ENCODE results near the gene ATP4B.

The ATP4B gene

GRCh38 chr13:113656003-113656588 is 1.9 kb downstream of the ATP4B start:
- DNase-seq = no peak

- no peak for DNase-seq
These were observed 2.5 kb downstream of the ATP4B start for GRCh38 chr13:113655346-113656002.

- no peak for DNase-seq
These were observed 3.2 kb downstream of the ATP4B start for GRCh38 chr13:113654591-113655345.

GRCh38 chr13:113654175-113654560 is 3.8 kb downstream of the ATP4B start:
- DNase-seq = no peak

- DNase-seq = no peak
These were observed 4.5 kb downstream of the ATP4B start for GRCh38 chr13:113653264-113654174.

GRCh38 chr13:113652404-113653263 is 5.4 kb downstream of the ATP4B start:
- no peak for DNase-seq

- no peak for DNase-seq
These were observed 6.2 kb downstream of the ATP4B start for GRCh38 chr13:113651511-113652403.

- no peak for DNase-seq
These were observed 7.3 kb downstream of the ATP4B start for GRCh38 chr13:113650731-113651148.

GRCh38 chr13:113650275-113650674 is 7.7 kb downstream of the ATP4B start:
- DNase-seq = no peak

- DNase-seq = no peak
These were observed 8.8 kb downstream of the ATP4B start for GRCh38 chr13:113649212-113649611.

- no peak for DNase-seq
These were observed 9.8 kb downstream of the ATP4B start for GRCh38 chr13:113648216-113648610.

- DNase-seq = no peak
These were observed 10.4 kb downstream of the ATP4B start for GRCh38 chr13:113647351-113648215.

GRCh38 chr13:113646921-113647340 is 11.1 kb downstream of the ATP4B start:
- no peak for DNase-seq

GRCh38 chr13:113646376-113646775 is 11.6 kb downstream of the ATP4B start:
- DNase-seq = no peak

- no peak for DNase-seq
These were observed 12.7 kb downstream of the ATP4B start for GRCh38 chr13:113645329-113645728.

- no peak for DNase-seq
These were observed 13.2 kb downstream of the ATP4B start for GRCh38 chr13:113644800-113645199.

- no peak for DNase-seq
These were observed 14.4 kb downstream of the ATP4B start for GRCh38 chr13:113643593-113643992.

- DNase-seq = no peak
These were observed 15.4 kb downstream of the ATP4B start for GRCh38 chr13:113642563-113642962.

GRCh38 chr13:113641426-113641825 is 16.6 kb downstream of the ATP4B start:
- DNase-seq = no peak

Data from activated naive CD4-positive, alpha-beta T cell treated with Interleukin-2 at 50 U/mL for 16 hours (primary cell).